Measurements from ENCODE around the gene CBX7. TPM values are rescaled to one million over a fixed set of nuclear protein-coding genes. Genes with fewer than 3 reads are reported as not detected.

CBX7 gene
- total and polyA plus RNA-seq, 5 donors = 68.1 to 97.9 (median 72.5) TPM

DNA sequence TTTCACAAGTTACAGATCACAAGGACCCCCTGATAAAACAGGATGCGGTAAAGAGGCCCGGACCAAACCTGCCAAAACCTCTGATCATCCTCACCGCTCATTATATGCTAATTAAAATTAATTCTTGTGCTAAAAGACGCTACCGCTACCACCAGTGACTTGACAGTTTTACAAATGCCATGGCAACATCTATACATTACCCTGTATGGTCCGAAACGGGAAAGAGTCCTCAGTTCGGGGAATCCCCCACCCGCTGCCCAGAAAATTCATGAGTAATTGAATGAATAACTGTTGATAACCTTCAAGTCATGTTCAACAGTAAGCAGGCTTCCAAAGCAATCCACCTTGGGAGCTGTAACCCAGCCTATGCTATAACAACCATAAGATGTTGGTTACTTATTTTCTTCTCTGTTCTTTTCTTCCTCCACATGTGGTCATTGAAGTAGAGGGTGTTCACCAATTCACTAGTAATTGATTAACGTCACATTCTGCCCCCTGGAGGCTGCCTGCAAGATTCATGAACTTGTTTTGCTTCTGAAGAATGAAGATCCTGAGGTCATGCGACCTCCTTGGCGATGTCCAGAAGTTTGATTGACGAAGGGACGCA lies 34.8 kb downstream of the CBX7 start:
- DNase-seq (peak in 1 of 3 donors; percentile 76), ATAC-seq (peak in 1 of 2 donors; percentile 29)
- WGBS = 63% methylated on average over 14 of the region's 14 CpGs
- no peaks in the 10 kb centered on the region for H3K4me1 ChIP-seq (ENCODE audit: control insufficient read depth, insufficient read depth, low read length)
- no peaks in the 10 kb centered on the region for H3K9me3 ChIP-seq (ENCODE audit: control insufficient read depth, low read length)
- H3K27me3 ChIP-seq (ENCODE audit: control insufficient read depth, insufficient read depth) = no peaks in the 10 kb centered on the region
- no peak overlapping the region for H3K27ac ChIP-seq (ENCODE audit: low read length)
- intact Hi-C loops (cut with DNase I) = loop anchor here in 1 of 4 donors (10.0 kb wide), 1 partner anchor 113 kb away; no protein-coding TSS in a partner anchor
- no peak overlapping the region for H3K4me3 ChIP-seq (ENCODE audit: low read length)

DNA sequence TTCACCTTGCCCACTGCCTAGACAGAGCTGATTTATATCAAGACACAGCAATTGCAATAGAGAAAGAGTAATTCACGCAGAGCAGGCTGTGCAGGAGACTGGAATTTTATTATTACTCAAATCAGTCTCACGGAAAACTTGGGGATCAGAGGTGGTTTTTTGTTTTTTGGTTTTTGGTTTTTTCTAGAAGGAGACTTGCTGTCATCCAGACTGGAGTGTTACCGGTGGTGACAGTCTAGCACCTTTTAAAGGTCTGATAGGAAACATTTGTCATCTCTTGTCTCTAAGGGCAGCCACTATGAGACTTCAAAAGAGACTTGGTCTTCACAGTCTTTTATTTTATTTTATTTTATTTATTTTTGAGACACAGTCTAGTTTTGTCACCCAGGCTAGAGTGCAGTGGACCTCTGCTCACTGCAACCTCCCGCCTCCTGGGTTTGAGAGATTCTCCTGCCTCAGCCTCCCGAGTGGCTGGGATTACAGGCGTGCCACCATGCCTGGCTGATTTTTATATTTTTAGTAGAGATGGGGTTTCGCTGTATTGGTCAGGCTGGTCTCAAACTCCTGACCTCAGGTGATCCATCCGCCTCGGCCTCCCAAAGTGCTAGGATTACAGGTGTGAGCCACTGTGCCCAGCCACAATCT lies 36.4 kb downstream of the CBX7 start:
- WGBS = 83% methylated on average over 9 of the region's 9 CpGs
- Histone ChIP-seq H3K4me1 (ENCODE audit: control insufficient read depth, insufficient read depth, low read length) (no peaks in the 10 kb centered on the region), H3K27ac (ENCODE audit: low read length) (no peak overlapping the region), H3K27me3 (ENCODE audit: control insufficient read depth, insufficient read depth) (no peaks in the 10 kb centered on the region), H3K4me3 (ENCODE audit: low read length) (no peak overlapping the region), H3K9me3 (ENCODE audit: control insufficient read depth, low read length) (no peaks in the 10 kb centered on the region)
- ATAC-seq = no peak
- DNase-seq = no peak
- intact Hi-C loops (cut with DNase I) = loop anchor here in 1 of 4 donors (10.0 kb wide), 1 partner anchor 111 kb away; no protein-coding TSS in a partner anchor

DNA sequence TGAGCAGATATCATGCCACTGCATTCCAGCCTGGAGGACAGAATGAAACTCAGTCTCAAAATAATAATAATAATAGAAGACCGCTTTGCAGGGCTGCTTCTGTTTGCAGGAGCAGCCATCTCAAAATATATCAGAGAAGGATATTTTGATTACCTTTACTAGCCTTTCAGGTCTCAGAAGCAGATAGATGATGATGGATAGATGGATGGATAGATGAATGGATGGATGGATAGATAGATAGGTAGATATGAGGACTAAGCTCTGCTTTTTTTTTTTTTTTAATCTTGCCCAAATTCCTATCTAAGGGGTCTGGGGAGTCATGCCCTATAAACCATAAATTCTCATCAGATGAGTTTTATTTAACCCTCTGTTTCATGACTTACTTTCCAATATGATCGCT lies 36.9 kb downstream of the CBX7 start:
- ATAC-seq (no peak), DNase-seq (no peak)
- H3K9me3 ChIP-seq (ENCODE audit: control insufficient read depth, low read length) = no peaks in the 10 kb centered on the region
- H3K27ac ChIP-seq (ENCODE audit: low read length) = no peak overlapping the region
- 93% methylated on average over 2 of the region's 2 CpGs for WGBS
- no peaks in the 10 kb centered on the region for H3K4me1 ChIP-seq (ENCODE audit: control insufficient read depth, insufficient read depth, low read length)
- intact Hi-C loops (cut with DNase I) = loop anchor here in 1 of 4 donors (10.0 kb wide), 1 partner anchor 111 kb away; no protein-coding TSS in a partner anchor
- H3K4me3 ChIP-seq (ENCODE audit: low read length) = no peak overlapping the region
- H3K27me3 ChIP-seq (ENCODE audit: control insufficient read depth, insufficient read depth) = no peaks in the 10 kb centered on the region

GRCh38 chr22:39114112-39114511 lies 38.4 kb downstream of the CBX7 start:
- H3K27ac ChIP-seq (ENCODE audit: low read length) = no peak overlapping the region
- WGBS = 37% methylated on average over 6 of the region's 6 CpGs
- H3K27me3 ChIP-seq (ENCODE audit: control insufficient read depth, insufficient read depth) = no peaks in the 10 kb centered on the region
- intact Hi-C loops (cut with DNase I) = loop anchor here in 1 of 4 donors (10.0 kb wide), 1 partner anchor 109 kb away; no protein-coding TSS in a partner anchor
- H3K9me3 ChIP-seq (ENCODE audit: control insufficient read depth, low read length) = no peaks in the 10 kb centered on the region
- no peak for DNase-seq
- H3K4me3 ChIP-seq (ENCODE audit: low read length) = no peak overlapping the region
- no peak for ATAC-seq
- H3K4me1 ChIP-seq (ENCODE audit: control insufficient read depth, insufficient read depth, low read length) = no peaks in the 10 kb centered on the region

GRCh38 chr22:39110631-39111561 lies 41.6 kb downstream of the CBX7 start:
- intact Hi-C loops (cut with DNase I) = loop anchor here in 1 of 4 donors (10.0 kb wide), 1 partner anchor 106 kb away; no protein-coding TSS in a partner anchor
- no peaks in the 10 kb centered on the region for H3K4me1 ChIP-seq (ENCODE audit: control insufficient read depth, insufficient read depth, low read length)
- WGBS = 66% methylated on average over 15 of the region's 15 CpGs
- H3K27ac ChIP-seq (ENCODE audit: low read length) = no peak overlapping the region
- ATAC-seq = no peak
- H3K9me3 ChIP-seq (ENCODE audit: control insufficient read depth, low read length) = no peaks in the 10 kb centered on the region
- no peak overlapping the region for H3K4me3 ChIP-seq (ENCODE audit: low read length)
- no peak for DNase-seq
- no peaks in the 10 kb centered on the region for H3K27me3 ChIP-seq (ENCODE audit: control insufficient read depth, insufficient read depth)

DNA sequence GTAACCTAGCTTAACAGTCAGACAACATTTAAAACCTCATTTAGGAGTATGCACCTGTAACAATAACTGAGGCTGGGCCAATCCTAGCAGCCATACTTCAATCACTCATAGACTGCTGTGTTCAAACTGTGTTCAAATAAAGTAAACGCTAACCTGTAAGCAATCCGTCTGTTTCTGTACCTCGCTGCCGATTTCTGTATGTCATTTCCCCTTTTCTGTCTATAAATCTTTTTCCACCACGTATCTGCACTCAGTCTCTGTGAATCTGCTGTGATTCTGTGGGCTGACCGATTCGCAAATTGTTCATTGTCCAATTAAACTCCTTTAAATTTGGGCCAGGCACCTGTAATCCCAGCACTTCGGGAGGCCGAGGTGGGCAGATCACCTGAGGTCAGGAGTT lies 43.1 kb downstream of the CBX7 start:
- WGBS = 88% methylated on average over 9 of the region's 9 CpGs
- ATAC-seq = no peak
- Histone ChIP-seq H3K9me3 (ENCODE audit: control insufficient read depth, low read length) (no peaks in the 10 kb centered on the region), H3K4me1 (ENCODE audit: control insufficient read depth, insufficient read depth, low read length) (no peaks in the 10 kb centered on the region), H3K27me3 (ENCODE audit: control insufficient read depth, insufficient read depth) (no peaks in the 10 kb centered on the region), H3K4me3 (ENCODE audit: low read length) (no peak overlapping the region), H3K27ac (ENCODE audit: low read length) (no peak overlapping the region)
- intact Hi-C loops (cut with DNase I) = no loop called here
- no peak for DNase-seq

GRCh38 chr22:39108487-39108886 lies 44.0 kb downstream of the CBX7 start:
- Histone ChIP-seq H3K27ac (ENCODE audit: low read length) (no peak overlapping the region), H3K27me3 (ENCODE audit: control insufficient read depth, insufficient read depth) (no peaks in the 10 kb centered on the region), H3K4me3 (ENCODE audit: low read length) (no peak overlapping the region), H3K9me3 (ENCODE audit: control insufficient read depth, low read length) (no peaks in the 10 kb centered on the region), H3K4me1 (ENCODE audit: control insufficient read depth, insufficient read depth, low read length) (no peaks in the 10 kb centered on the region)
- no peak for DNase-seq
- intact Hi-C loops (cut with DNase I) = no loop called here
- no peak for ATAC-seq
- WGBS = 90% methylated on average over 4 of the region's 4 CpGs

DNA sequence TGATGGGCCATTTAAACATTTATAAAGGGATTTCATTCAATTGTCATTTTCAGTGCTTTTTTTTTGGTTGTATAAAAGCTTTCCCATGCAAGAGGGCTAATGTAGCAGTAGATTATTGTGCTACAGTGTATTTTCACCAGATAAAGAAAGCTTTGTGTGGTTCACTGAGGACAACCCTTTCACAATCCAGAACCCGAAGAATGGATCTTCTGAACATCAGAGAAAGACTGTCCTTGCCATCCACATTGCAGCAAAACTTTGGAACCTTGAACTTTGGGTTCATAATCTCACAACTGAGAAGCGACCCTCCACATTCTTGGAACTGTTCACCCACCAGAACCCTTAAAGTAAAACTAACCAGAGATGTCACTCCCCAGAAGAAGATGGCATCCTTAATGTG lies 46.2 kb downstream of the CBX7 start:
- Histone ChIP-seq H3K9me3 (ENCODE audit: control insufficient read depth, low read length) (no peaks in the 10 kb centered on the region), H3K27ac (ENCODE audit: low read length) (no peak overlapping the region), H3K27me3 (ENCODE audit: control insufficient read depth, insufficient read depth) (no peaks in the 10 kb centered on the region), H3K4me3 (ENCODE audit: low read length) (no peak overlapping the region), H3K4me1 (ENCODE audit: control insufficient read depth, insufficient read depth, low read length) (no peaks in the 10 kb centered on the region)
- no peak for DNase-seq
- intact Hi-C loops (cut with DNase I) = no loop called here
- WGBS = 81% methylated on average over 2 of the region's 2 CpGs
- no peak for ATAC-seq

- intact Hi-C loops (cut with DNase I) = no loop called here
- 68% methylated on average over 2 of the region's 2 CpGs for WGBS
- no peaks in the 10 kb centered on the region for H3K27me3 ChIP-seq (ENCODE audit: control insufficient read depth, insufficient read depth)
These were observed 49.0 kb downstream of the CBX7 start for GRCh38 chr22:39103431-39103830.

DNA sequence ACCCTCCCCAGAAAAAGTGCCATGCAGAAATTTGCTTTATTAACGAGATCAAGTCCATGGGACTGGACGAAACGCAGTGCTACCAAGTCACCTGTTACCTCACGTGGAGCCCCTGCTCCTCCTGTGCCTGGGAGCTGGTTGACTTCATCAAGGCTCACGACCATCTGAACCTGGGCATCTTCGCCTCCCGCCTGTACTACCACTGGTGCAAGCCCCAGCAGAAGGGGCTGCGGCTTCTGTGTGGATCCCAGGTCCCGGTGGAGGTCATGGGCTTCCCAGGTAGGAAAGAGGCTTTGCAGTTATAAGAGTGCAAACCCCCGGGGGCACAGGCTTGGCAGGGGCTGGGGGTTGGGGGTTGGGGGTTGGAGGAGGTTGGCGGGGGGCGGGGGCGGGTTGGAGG lies 51.3 kb downstream of the CBX7 start:
- no peaks in the 10 kb centered on the region for H3K9me3 ChIP-seq (ENCODE audit: control insufficient read depth, low read length)
- no peak overlapping the region for H3K4me3 ChIP-seq (ENCODE audit: low read length)
- intact Hi-C loops (cut with DNase I) = no loop called here
- no peak overlapping the region for H3K27ac ChIP-seq (ENCODE audit: low read length)
- WGBS = 66% methylated on average over 13 of the region's 13 CpGs
- ATAC-seq (no peak), DNase-seq (no peak)
- no peaks in the 10 kb centered on the region for H3K27me3 ChIP-seq (ENCODE audit: control insufficient read depth, insufficient read depth)
- H3K4me1 ChIP-seq (ENCODE audit: control insufficient read depth, insufficient read depth, low read length) = peaks cover 2% of the 10 kb centered on the region

More at GRCh38 chr22:39103431-39103830, 49.0 kb downstream of the CBX7 start:
- Histone ChIP-seq H3K27ac (ENCODE audit: low read length) (no peak overlapping the region), H3K9me3 (ENCODE audit: control insufficient read depth, low read length) (no peaks in the 10 kb centered on the region), H3K4me1 (ENCODE audit: control insufficient read depth, insufficient read depth, low read length) (no peaks in the 10 kb centered on the region), H3K4me3 (ENCODE audit: low read length) (no peak overlapping the region)
- no peak for DNase-seq
- no peak for ATAC-seq

DNA sequence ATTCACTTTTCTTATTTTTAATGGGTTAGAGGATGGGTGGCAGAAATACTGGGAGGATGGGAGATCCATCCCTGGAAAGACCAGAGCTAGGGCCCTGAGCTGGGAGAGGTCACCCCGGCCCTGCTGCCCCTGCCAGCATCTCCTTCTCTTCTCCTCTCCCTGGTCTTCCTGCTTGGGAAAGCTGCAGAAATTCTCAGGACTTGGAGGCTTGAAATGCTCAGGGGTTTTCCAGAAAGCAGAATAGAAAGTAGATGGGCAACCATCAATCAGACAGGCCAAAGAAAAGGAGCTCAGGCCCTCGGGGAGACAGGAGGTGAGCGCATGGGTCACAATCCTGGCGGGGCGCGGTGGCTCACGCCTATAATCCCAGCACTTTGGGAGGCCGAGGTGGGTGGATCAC lies 53.9 kb downstream of the CBX7 start:
- Histone ChIP-seq H3K27me3 (ENCODE audit: control insufficient read depth, insufficient read depth) (no peaks in the 10 kb centered on the region), H3K4me1 (ENCODE audit: control insufficient read depth, insufficient read depth, low read length) (peaks cover 2% of the 10 kb centered on the region), H3K27ac (ENCODE audit: low read length) (no peak overlapping the region), H3K4me3 (ENCODE audit: low read length) (no peak overlapping the region), H3K9me3 (ENCODE audit: control insufficient read depth, low read length) (no peaks in the 10 kb centered on the region)
- ATAC-seq (no peak), DNase-seq (no peak)
- 87% methylated on average over 8 of the region's 8 CpGs for WGBS
- intact Hi-C loops (cut with DNase I) = no loop called here
